Measurements from ENCODE around the gene GET4. TPM values are rescaled to one million over a fixed set of nuclear protein-coding genes. Genes with fewer than 3 reads are reported as not detected.

GET4 gene
- total and polyA plus RNA-seq, 2 of the 8 experiments (the other 6 are each of a cell fraction or from before 2014, with no cell fraction given): 56.7 to 74.1 TPM

- Histone ChIP-seq H2BK20ac (ENCODE audit: low read length) (no peak overlapping the region), H3K4me1 (replicated peaks in 1 of 4; ENCODE audit: control insufficient read depth in 3 of 4, insufficient read depth in 4 of 4, low read length in 3 of 4) (no peaks in the 10 kb centered on the region), H2BK120ac (replicated peaks; ENCODE audit: low read depth, low read length) (no peak overlapping the region), H2BK15ac (ENCODE audit: low read length) (no peak overlapping the region), H2BK12ac (ENCODE audit: low read depth, low read length) (no peak overlapping the region), H3K27ac (ENCODE audit: low read depth, low read length) (no peak overlapping the region; the same call in 1 of the 2 replicates), H3K23ac (ENCODE audit: insufficient read length) (no peak overlapping the region), H4K8ac (ENCODE audit: extremely low read depth, insufficient read depth, low read length) (no peak overlapping the region), H3K4ac (replicated peaks; ENCODE audit: insufficient read length, low read depth, low read length) (no peak overlapping the region), H3K14ac (ENCODE audit: insufficient read length) (no peak overlapping the region), H4K5ac (ENCODE audit: insufficient read length, low read depth, low read length) (no peak overlapping the region), H3K9ac (replicated peaks in 1 of 4; ENCODE audit: extremely low read depth in 1 of 4, low read depth in 3 of 4, low read length in 3 of 4) (no peak overlapping the region), H3K23me2 (ENCODE audit: low read depth, low read length) (no peaks in the 10 kb centered on the region), H3K4me2 (ENCODE audit: insufficient read depth in 1 of 2, low read depth in 2 of 2, low read length in 2 of 2) (no peak overlapping the region), H2AFZ (ENCODE audit: low read length) (no peak overlapping the region), H3K36me3 (ENCODE audit: control insufficient read depth in 2 of 4, insufficient read depth in 4 of 4, low read length in 3 of 4) (peaks cover 18 to 54% (median 44%) of the 10 kb centered on the region in 4 experiments; a peak in 7 of 8 replicates), H4K20me1 (replicated peaks in 1 of 2; ENCODE audit: control insufficient read depth in 1 of 2, insufficient read depth in 2 of 2, low read length in 2 of 2) (peaks cover 3 to 14% of the 10 kb centered on the region in 2 experiments), H3K18ac (ENCODE audit: extremely low read depth, low read length) (no peak overlapping the region), H3K4me3 (ENCODE audit: extremely low read depth in 1 of 4, insufficient read depth in 2 of 4, low read depth in 3 of 4, low read length in 4 of 4) (no peak overlapping the region), H2AK5ac (ENCODE audit: low read depth, low read length) (no peak overlapping the region), H3K79me1 (ENCODE audit: low read depth, low read length) (peaks cover 11% of the 10 kb centered on the region), H3K56ac (replicated peaks; ENCODE audit: insufficient read length, low read depth, low read length) (no peak overlapping the region), H2BK5ac (ENCODE audit: low read depth, low read length) (no peak overlapping the region), H3K9me3 (ENCODE audit: insufficient read depth in 2 of 2, low read depth in 1 of 2, low read length in 1 of 2) (peaks cover 0 to 2% of the 10 kb centered on the region in 2 experiments; a peak in 1 of 4 replicates), H3K27me3 (replicated peaks in 1 of 4; ENCODE audit: control insufficient read depth in 3 of 4, extremely low read depth in 1 of 4, insufficient read depth in 3 of 4, low read length in 3 of 4) (no peaks in the 10 kb centered on the region), H4K91ac (replicated peaks; ENCODE audit: insufficient read length, low read length) (no peak overlapping the region), H3K79me2 (ENCODE audit: control insufficient read depth in 1 of 2, insufficient read depth in 2 of 2, low read length in 2 of 2) (peaks cover 0 to 34% of the 10 kb centered on the region in 2 experiments; a peak in 2 of 4 replicates)
- no peak for TF ChIP-seq CHD1 (IDR thresholded peaks at IDR 0.05; ENCODE audit: low read depth, low read length)
- no peak for TF ChIP-seq SP4 (IDR thresholded peaks at IDR 0.05; ENCODE audit: low read length)
- TF ChIP-seq MAX (IDR thresholded peaks at IDR 0.05): no peak
- no peak for TF ChIP-seq USF2 (IDR thresholded peaks at IDR 0.05; ENCODE audit: low read length)
- no peak for TF ChIP-seq CHD2 (IDR thresholded peaks at IDR 0.05; ENCODE audit: low read length)
- TF ChIP-seq TAF7 (optimal IDR thresholded peaks at IDR 0.05; ENCODE audit: borderline replicate concordance, low read depth, low read length): no peak
- TF ChIP-seq ZNF274 (IDR thresholded peaks at IDR 0.05; ENCODE audit: borderline replicate concordance, extremely low read depth, low read length): no peak
- no peak for DNase-seq (ENCODE audit: low read depth in 1 of 2, low spot score in 2 of 2)
- ChIA-PET CTCF (ENCODE audit: partially characterized antibody) (interaction anchor here (0.6 to 2.1 kb wide), 7 partner anchors 10 to 570 kb away, joined by 3 to 6 read pairs (median 3); partner anchors contain the start of gene SUN1), POLR2A (ENCODE audit: partially characterized antibody) (no interaction called here)
- 97% methylated on average over 7 of the region's 8 CpGs; no CpG with 5 or more reads in 1 of the 2 experiments for WGBS, 2 experiments (ENCODE audit: extremely low coverage in 1 of 2, insufficient coverage in 1 of 2, insufficient read length in 1 of 2, insufficient replicate concordance in 2 of 2, low coverage in 1 of 2, low lambda C conversion rate in 2 of 2, missing lambda C conversion rate in 1 of 2)
- FAIRE-seq: no peak
Measured at GRCh38 chr7:842431-843031, 33.8 kb upstream of the GET4 start.

Measured in H1 (cell line).